Stimulated activated CD4-positive, alpha-beta T cell treated with anti-CD3 and anti-CD28 coated beads, Interleukin-15, amount 100 ng/mL, for 48 hours (primary cell): Measurements from ENCODE around the gene SLC39A12.

Source experiments
- DNase-seq, 2 donors: peaks; one replicate each; pipeline ENCODE4 v3.0.0-alpha.2; 2020; ENCODE audit warnings: low read depth in 2 of 2

SLC39A12 gene

GRCh38 chr10:17963431-17963830 is 11.7 kb downstream of the SLC39A12 start:
- no peak for DNase-seq

DNA sequence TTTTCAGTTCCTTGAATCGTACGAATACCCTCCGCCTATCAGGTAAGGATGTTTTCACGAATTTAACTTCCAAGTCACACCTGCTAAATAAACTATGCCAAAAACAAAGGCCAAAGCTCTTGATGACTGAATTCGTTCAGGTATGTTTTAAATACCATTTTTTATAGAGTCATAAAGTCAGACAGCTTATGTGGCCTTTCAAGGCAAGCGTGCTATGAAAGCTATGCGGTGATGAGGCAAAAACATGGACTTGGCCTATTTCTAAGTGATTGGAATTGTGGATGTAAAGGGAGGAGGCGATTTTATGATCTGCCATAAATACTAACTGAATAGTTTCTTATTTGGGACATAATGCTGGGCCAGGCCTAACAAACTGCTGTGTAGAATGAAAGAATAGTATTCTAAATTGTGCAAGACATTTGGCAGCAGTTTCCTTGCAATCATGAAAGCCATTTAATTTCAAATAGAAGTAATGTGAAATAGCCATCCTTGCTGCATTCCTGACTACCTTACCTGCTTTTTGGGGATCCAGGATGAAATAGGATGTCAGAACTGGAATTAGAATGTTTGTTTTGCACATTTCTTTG is 14.0 kb downstream of the SLC39A12 start:
- DNase-seq, result no peak

GRCh38 chr10:17974505-17974904 is 22.8 kb downstream of the SLC39A12 start:
- no peak for DNase-seq

DNA sequence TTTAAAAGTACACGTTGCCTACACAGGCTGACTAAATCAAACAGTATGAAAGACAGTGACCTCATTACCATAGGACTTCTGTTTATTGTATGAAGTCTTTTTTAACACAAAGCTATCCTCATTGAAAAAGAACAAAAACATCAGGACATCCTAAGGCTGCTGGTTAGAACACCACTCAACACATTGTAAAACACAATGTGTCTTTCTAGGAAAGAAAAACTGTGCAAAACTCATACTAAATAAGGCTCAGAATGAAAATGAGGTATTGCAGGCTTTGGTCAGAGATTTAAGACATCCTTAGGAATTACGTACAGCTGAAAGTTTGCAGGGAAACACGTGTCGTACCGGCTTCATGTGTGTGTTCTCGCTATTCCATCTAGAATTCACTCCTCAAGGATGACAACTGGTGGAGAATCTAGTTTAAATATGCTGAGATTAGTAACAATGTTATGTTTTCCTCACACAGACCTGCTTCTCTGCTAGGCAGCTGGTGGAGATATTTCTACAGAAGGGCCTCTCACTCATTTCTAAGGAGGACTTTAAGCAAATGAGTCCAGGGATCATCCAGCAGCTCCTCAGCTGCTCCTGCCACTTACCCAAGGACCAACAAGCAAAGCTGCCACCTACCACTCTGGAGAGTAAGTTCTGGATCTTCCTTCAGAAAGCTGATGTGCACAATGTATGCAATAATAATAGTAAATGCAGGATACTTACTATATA is 29.3 kb downstream of the SLC39A12 start:
- DNase-seq, result no peak

GRCh38 chr10:17981766-17982380 is 30.2 kb downstream of the SLC39A12 start:
- no peak for DNase-seq

DNA sequence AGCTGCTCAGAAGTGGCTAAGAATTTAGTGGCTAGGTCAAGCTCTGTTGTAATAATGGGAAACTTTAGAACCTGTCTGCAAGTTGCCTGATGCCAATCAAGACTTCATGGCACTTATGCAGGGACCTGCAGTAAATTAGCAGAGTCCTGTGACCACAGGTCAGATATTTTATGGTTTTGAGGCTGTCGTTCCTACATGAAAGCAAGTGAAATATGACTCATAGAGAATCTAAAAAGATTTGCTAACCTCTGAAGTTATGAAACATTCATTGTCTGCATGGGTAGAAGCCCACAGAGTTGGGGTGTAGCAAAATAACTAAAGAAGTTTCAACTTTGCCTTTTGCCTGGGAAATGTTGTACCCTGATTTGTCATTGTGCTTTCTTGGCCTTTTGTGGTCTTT is 32.3 kb downstream of the SLC39A12 start:
- DNase-seq, result no peak

- DNase-seq, result no peak
Measured at GRCh38 chr10:17984563-17984962, 32.8 kb downstream of the SLC39A12 start.

GRCh38 chr10:17989908-17990767 is 38.4 kb downstream of the SLC39A12 start:
- no peak for DNase-seq

DNA sequence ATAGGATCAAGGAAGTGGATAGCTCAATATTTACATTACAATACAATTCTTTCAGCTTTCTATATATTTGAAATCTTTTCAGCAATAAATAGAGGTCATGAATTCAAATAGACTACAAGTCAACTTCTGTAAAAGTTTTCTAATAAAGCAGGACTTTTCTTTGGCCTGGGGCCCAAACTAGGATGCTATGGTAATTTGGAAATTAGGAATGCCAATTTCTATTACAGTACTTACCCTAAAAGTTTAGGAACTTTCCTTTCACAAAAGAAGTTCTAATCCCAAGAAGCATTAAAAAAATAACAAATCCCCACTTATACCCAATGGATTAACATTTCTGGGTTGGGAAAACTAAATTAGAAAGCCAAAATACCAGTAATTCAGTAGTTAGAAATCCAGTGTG is 40.5 kb downstream of the SLC39A12 start:
- DNase-seq, result no peak

GRCh38 chr10:17993361-17993760 is 41.6 kb downstream of the SLC39A12 start:
- no peak for DNase-seq

- DNase-seq, result no peak
Measured at GRCh38 chr10:18000601-18001000, 48.9 kb downstream of the SLC39A12 start.

- no peak for DNase-seq
Measured at GRCh38 chr10:18005445-18005780, 53.7 kb downstream of the SLC39A12 start.

GRCh38 chr10:18005781-18006456 is 54.2 kb downstream of the SLC39A12 start:
- no peak for DNase-seq

- DNase-seq, result no peak
Measured at GRCh38 chr10:18008986-18009385, 57.3 kb downstream of the SLC39A12 start.

DNA sequence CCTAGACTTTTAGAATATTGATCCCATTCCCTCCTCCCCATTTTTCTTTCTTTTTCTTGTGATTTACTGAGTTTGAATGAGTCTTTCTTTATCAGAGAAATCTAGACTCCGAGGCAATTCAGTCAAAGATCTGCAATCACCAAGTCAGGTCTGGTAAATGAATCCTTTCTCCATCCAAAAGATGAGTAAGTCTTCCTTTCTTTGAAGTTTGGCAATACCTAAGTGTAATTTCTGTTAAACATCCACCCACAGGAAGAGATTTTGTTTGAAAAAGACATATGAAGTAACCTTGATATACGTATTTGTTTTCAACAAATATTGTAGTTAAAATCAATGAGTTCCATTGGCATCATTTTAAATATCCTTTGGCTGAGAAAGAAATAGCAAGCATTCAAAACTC is 58.3 kb downstream of the SLC39A12 start:
- DNase-seq, result no peak

DNA sequence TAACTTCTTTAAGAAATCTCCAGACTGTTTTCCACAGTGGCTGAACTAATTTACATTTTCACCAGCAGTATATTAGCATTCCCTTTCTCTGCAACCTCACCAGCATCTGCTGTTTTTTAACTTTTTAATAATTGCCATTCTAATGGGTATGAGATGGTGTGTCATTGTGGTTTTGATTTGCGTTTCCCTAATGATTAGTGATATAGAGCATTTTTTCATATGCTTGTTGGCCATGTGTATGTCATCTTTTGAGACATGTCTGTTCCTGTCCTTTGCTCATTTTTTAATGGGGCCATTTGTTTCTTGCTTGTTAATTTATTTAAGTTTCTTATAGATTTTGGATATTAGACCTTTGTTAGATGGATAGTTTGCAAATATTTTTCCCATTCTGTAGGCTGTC is 68.8 kb downstream of the SLC39A12 start:
- DNase-seq, result no peak

- no peak for DNase-seq
Measured at GRCh38 chr10:18021725-18022480, 70.2 kb downstream of the SLC39A12 start.

- DNase-seq, result no peak
Measured at GRCh38 chr10:18043148-18044006, 91.7 kb downstream of the SLC39A12 start.

DNA sequence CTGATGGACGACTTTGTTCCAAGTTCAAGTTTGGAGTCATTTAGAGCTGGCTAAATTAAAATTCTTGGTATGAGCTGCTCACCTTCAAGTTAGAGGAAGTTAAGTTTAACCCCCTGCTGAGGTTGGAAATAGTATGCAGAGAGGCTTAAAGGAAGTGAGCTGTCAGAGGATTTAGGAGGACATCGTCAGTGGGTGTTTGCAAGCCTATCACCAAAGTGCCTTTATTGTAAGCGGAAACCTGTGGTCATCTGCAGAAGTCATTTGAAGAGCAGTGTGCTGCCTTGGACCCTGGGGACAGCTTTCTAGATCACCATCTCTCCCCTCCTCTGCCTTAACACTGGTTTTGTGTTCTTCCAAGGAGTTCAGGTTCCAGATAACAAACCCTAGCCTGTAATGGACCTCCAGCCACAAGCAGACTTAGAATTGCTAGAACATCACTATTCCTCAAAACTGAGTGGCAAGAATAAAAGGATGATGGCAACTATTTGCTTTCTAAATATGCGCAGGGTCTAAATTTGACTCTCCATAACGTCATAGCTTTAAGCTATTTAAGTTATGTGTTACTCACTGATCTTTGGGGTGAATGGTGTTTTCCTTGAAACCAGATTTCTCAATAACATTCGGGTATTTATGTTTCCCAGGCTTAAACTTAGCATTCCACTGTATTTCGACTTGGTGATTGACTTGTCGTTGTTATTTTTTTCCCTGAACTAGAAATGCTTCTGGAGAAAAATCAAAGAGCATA is 93.4 kb downstream of the SLC39A12 start:
- no peak for DNase-seq
